ENCODE results near the gene CCT7.
"Not testable (repeated sequence)": the region's sequence is repeated elsewhere in the genome, so short reads cannot be mapped to it uniquely, and the experiment has no call there.

CCT7 gene

GRCh38 chr2:73259276-73259675 lies 25.2 kb downstream of the CCT7 start:
- TF ChIP-seq CTCF (IDR thresholded peaks at IDR 0.05), result no peak
- Histone ChIP-seq H3K36me3 (peaks cover 10% of the 10 kb centered on the region), H3K4me1 (ENCODE audit: control insufficient read depth in 1 of 2, insufficient read depth in 1 of 2, low read depth in 1 of 2, low read length in 1 of 2) (no peaks in the 10 kb centered on the region), H3K4me3 (ENCODE audit: low read depth in 1 of 2, low read length in 1 of 2) (no peak overlapping the region), H3K27ac (no peak overlapping the region), H3K9me3 (no peaks in the 10 kb centered on the region), H3K27me3 (no peaks in the 10 kb centered on the region)

- Histone ChIP-seq H3K36me3 (peaks cover 5% of the 10 kb centered on the region), H3K4me1 (ENCODE audit: control insufficient read depth in 1 of 2, insufficient read depth in 1 of 2, low read depth in 1 of 2, low read length in 1 of 2) (no peaks in the 10 kb centered on the region), H3K27ac (no peak overlapping the region), H3K9me3 (no peaks in the 10 kb centered on the region), H3K27me3 (no peaks in the 10 kb centered on the region), H3K4me3 (ENCODE audit: low read depth in 1 of 2, low read length in 1 of 2) (no peak overlapping the region)
- TF ChIP-seq CTCF (IDR thresholded peaks at IDR 0.05), result no peak
Measured at GRCh38 chr2:73259704-73260337, 25.7 kb downstream of the CCT7 start.

- Histone ChIP-seq H3K9me3 (no peaks in the 10 kb centered on the region), H3K36me3 (no peaks in the 10 kb centered on the region), H3K4me3 (ENCODE audit: low read depth in 1 of 2, low read length in 1 of 2) (no peak overlapping the region), H3K27me3 (no peaks in the 10 kb centered on the region), H3K4me1 (ENCODE audit: control insufficient read depth in 1 of 2, insufficient read depth in 1 of 2, low read depth in 1 of 2, low read length in 1 of 2) (no peaks in the 10 kb centered on the region), H3K27ac (no peak overlapping the region)
- no peak for TF ChIP-seq CTCF (IDR thresholded peaks at IDR 0.05)
Measured at GRCh38 chr2:73260338-73260984, 26.4 kb downstream of the CCT7 start.

DNA sequence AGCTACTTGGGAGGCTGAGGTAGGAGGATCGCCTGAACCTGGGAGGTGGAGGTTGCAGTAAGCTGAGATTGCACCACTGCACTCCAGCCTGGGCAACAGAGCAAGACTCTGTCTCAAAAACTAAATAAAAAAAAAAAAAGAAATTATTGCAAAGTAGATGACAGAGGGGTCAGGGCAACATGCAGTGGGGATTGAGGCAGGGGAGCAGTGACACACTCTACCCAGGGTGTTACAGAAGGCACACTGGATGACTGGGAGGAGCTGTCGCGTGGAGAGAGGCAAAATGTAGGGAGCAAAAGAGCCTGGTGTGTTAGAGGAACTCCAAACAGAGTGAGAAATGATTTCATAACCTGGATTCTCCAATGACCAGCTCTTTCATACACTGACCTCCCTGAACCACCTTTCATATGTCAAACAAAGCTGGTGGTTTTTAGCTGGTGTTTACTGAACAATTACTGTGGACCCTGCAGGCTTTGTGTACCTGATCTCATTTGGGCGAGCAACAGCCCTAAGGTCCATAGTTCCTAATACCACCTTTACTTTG lies 28.1 kb downstream of the CCT7 start:
- Histone ChIP-seq H3K27ac (no peak overlapping the region), H3K36me3 (no peaks in the 10 kb centered on the region), H3K4me3 (ENCODE audit: low read depth in 1 of 2, low read length in 1 of 2) (no peak overlapping the region), H3K9me3 (no peaks in the 10 kb centered on the region), H3K4me1 (ENCODE audit: control insufficient read depth in 1 of 2, insufficient read depth in 1 of 2, low read depth in 1 of 2, low read length in 1 of 2) (no peaks in the 10 kb centered on the region), H3K27me3 (no peaks in the 10 kb centered on the region)
- no peak for TF ChIP-seq CTCF (IDR thresholded peaks at IDR 0.05)

DNA sequence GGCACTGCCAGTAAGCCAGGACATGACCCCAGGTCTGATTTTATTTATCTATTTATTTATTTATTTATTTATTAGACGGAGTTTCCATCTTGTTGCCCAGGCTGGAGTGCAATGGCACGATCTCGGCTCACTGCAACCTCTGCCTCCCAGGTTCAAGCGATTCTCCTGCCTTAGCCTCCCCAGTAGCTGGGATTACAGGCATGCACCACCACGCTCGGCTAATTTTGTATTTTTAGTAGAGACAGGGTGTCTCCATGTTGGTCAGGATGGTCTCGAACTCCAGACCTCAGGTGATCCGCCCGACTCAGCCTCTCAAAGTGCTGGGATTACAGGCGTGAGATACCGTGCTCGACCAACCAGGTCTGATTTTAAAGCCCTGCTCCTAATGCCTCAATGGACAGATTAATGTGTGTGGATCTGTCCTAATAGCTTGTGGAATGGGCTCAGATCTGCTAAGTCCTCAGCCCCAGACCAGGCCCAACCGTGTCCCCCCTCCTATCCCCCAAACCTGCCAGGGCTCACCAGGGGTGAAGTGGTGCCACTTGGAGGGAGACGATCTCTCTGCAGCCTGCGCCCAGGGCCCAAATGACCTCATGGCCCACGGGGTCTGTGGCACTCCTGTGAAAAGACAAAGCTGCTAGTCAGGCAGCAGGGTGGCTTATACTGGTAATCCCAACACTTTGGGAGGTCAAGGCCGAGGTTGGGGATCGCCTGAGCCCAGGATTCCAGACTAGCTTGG lies 28.8 kb downstream of the CCT7 start:
- not testable (repeated sequence) for H3K9me3 ChIP-seq; H3K36me3 ChIP-seq; H3K4me3 ChIP-seq (ENCODE audit: low read depth in 1 of 2, low read length in 1 of 2); H3K27me3 ChIP-seq; H3K27ac ChIP-seq; H3K4me1 ChIP-seq (ENCODE audit: control insufficient read depth in 1 of 2, insufficient read depth in 1 of 2, low read depth in 1 of 2, low read length in 1 of 2)
